Epithelial cell of esophagus (primary cell): ENCODE measurements around the gene CYB5R3.

Experiments used
- DNase-seq: peaks from one replicate; pipeline ENCODE4 v3.0.0; 2010; ENCODE audit warnings: low read depth
- H3K4me3 ChIP-seq: 2 replicates; pipeline ENCODE4 v1.5.1; 2011; ENCODE audit warnings: mild to moderate bottlenecking, low read length, control low read depth
- TF ChIP-seq, protein P1 (sequence below): IDR thresholded peaks from 2 replicates; pipeline ENCODE4 v1.5.1; 2011; ENCODE audit warnings: low read depth, mild to moderate bottlenecking, low read length, control low read depth, inconsistent platforms; ENCODE audit not compliant: insufficient read depth; ENCODE audit errors: missing control alignments

Gene CYB5R3

DNA sequence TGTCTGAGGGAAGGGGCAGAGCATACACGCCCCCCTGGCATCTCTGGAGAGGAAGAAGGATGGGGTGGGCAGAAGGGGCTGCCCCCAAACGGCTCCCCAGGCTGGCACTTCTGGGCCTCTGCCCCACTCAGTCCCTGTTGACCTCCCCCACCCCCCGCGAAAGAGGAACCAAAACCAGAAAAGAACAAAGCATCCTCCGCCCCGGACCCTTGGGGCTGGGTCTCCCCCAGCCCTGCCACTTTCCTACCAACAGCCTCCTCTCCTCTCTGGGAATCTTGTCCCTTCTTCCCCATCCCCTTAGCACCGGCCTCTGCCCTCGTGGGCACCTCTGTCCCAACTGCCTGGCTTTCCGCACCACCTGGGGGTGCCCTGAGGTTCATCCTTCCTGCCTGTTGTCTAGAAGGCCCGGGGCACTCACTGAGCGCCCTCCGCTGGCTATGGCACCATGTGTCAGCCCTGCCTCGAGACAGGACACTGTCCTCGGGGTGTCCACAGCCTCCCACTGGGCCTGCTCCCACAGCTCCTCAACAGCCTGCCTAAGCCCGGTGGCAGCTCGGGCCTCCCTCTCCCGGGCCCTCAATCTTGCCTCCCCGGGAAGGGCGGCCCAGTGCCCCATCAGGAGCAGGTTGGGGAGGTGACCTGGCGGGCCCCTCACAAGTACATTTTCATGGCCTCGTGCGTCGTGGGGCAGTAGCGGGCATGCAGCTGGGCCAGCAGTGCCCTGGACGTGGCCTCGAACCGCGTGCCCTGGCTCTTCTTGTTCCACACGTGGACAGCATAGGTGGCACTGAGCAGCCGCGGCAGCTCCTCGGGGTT lies 43.3 kb upstream of the CYB5R3 start:
- DNase-seq: no peak
- TF ChIP-seq, protein P1, sequence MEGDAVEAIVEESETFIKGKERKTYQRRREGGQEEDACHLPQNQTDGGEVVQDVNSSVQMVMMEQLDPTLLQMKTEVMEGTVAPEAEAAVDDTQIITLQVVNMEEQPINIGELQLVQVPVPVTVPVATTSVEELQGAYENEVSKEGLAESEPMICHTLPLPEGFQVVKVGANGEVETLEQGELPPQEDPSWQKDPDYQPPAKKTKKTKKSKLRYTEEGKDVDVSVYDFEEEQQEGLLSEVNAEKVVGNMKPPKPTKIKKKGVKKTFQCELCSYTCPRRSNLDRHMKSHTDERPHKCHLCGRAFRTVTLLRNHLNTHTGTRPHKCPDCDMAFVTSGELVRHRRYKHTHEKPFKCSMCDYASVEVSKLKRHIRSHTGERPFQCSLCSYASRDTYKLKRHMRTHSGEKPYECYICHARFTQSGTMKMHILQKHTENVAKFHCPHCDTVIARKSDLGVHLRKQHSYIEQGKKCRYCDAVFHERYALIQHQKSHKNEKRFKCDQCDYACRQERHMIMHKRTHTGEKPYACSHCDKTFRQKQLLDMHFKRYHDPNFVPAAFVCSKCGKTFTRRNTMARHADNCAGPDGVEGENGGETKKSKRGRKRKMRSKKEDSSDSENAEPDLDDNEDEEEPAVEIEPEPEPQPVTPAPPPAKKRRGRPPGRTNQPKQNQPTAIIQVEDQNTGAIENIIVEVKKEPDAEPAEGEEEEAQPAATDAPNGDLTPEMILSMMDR: no peak
- no peak overlapping the region for H3K4me3 ChIP-seq

DNA sequence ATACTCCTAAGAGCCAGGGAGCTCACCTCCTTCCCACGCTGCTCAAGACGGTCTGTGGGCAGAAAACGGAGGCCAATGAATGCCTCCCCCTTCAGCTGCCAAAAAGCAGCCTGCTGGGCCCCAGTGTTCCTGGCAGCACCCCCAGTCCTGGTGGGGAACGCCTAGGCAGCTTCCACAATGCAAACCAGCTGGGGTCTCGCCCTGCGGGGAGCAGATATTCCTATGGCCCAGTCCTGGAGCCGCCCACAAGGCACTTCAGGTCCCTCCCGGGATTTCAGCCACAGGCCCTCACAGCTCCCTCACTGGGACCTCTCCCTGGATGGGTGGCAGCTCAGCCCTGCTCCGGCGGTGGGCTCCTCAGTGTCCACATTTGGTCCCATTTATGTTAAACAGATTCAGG lies 42.2 kb upstream of the CYB5R3 start:
- no peak overlapping the region for H3K4me3 ChIP-seq
- no peak for DNase-seq
- TF ChIP-seq, protein P1: no peak

DNA sequence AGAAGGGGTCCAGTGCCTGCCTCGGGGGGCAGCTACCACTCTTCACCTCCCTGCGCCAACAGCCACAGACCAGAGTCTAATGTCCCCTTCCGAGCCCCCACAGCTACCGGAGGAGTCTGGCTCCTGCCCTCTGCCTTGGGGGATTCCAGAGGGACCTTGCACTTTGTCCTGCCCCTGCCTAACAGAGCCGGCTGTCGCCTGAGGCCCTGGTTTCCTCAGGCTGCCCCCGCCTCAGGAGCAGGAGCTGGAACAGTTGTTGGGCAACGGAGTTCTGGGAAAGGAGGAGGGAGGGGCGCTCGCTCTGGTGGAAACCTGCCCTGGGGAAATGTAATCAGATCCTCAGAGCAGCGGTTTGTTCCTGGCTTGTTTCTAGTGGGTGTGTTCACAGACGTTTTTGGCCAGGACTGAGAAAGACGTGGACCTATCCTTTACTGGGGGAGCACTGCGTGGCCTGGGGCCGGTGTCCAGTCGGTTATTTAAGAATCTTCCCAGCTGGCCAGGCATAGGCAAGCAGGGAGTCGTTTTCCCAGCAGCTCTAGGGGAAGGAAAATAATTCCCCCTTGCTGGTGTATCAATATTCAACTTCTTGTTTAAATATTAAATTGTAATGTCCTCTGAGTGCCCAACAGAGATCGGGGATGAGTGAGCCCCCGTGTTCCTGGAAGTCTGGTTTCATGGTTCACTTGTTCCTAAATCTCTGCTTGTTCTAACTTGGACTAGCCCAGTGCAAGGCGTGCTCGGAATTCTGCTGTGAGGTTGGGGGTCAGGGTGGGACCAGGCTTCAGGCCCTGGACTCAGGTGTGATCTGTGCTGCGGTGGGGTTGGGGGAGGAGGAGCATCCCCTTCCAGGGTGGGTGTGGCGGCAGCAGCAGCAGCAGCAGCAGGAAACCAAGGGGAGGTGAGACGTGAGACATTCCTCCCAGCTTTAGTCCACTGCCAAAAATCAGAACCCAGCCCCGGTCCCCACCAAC lies 39.3 kb upstream of the CYB5R3 start:
- no peak overlapping the region for H3K4me3 ChIP-seq
- DNase-seq: peak; percentile 92
- TF ChIP-seq, protein P1: no peak

DNA sequence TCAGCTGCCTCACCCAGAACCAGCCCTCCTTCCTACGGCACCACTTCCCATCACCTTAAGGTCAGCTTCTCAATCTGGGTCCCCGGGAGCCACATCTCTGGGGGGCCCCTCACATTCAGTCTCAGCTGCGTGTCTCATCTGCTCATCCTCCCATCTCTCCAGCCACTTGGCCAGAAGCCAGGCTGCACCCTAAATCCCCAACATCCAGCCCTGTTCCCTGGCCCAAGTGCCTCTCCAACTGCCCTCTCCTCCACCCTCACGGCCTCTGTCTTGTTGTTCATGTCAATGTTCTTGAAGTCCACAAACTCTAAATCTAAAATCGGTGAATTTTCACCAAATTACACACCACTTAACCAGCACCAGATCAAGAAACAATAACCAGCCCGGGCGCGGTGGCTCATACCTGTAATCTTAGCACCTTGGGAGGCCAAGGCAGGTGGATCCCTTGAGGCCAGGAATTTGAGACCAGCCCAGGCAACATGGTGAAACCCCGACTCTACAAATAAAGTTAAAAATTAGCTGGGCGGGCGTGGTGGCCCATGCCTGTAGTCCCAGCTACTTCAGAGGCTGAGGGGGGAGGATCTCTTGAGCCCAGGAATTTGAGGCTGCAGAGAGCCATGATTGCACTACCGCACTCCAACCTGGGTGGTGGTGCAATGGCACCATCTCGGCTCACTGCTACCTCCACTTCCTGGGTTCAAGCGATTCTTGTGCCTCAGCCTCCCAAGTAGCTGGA lies 37.7 kb upstream of the CYB5R3 start:
- TF ChIP-seq, protein P1: no peak
- no peak for DNase-seq
- no peak overlapping the region for H3K4me3 ChIP-seq

DNA sequence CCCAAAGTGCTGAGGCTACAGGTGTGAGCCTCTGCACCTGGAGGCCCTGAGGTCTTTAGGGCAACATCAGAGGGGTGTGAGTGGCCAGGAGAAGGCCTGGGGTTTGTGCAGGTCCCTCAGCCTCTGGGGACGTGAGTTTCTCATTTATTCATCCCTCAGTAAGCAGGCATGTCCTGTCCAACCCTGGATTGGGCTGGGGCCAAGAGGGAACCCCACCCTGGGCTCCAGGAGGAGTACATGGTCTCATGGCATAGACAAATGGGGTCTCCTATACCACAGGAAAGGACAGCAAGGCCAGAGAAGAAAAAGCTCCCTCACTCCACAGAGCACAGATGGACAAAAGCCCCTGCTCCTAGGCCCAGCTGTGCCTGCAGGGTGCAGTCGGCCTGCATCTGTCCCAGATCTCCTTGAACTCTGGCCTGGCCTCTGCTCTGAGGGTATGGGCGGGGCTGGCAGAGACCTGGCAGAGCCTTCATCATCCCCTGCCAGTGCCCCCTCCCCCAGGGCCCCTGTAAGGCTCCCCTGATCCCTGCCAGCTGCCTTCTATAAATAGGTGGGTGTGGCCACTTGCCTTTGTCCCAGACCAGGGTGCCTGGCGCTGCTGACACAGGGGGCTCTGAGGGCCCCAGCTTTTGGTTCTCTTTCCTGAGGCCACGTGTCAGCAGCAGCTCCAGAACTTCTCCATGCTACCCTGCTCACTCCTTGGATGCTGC lies 36.9 kb upstream of the CYB5R3 start:
- no peak for DNase-seq
- TF ChIP-seq, protein P1: no peak
- H3K4me3 ChIP-seq: no peak overlapping the region
